ENCODE results near the gene ZNF813. TPM values are rescaled to one million over a fixed set of nuclear protein-coding genes. Genes with fewer than 3 reads are reported as not detected.
"Not testable (repeated sequence)": the region's sequence is repeated elsewhere in the genome, so short reads cannot be mapped to it uniquely, and the experiment has no call there.

ZNF813 gene
- total and polyA plus RNA-seq, 2 donors from 2014 or later: 1.2 to 5.1 TPM

DNA sequence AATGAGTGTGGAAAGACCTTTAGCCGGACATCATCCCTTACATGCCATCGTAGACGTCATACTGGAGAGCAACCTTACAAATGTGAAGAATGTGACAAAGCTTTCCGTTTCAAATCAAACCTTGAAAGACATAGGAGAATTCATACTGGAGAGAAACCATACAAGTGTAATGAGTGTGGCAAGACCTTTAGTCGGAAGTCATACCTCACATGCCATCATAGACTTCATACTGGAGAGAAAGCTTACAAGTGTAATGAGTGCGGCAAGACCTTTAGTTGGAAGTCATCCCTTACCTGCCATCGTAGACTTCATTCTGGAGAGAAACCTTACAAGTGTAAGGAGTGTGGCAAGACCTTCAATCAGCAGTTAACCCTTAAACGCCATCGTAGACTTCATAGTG is 11.7 kb upstream of the ZNF813 start:
- Histone ChIP-seq H3K9me3 (ENCODE audit: control insufficient read depth in 2 of 3, insufficient read depth in 1 of 3, low read length in 3 of 3) (peaks cover 2 to 36% (median 10%) of the 10 kb centered on the region in 3 donors), H3K9ac (ENCODE audit: low read length in 3 of 3) (no peak overlapping the region), H3K36me3 (ENCODE audit: control insufficient read depth in 2 of 3, insufficient read depth in 3 of 3, low read length in 3 of 3) (peaks cover 8 to 23% (median 10%) of the 10 kb centered on the region in 3 donors), H3K27ac (ENCODE audit: low read depth in 2 of 2, low read length in 2 of 2) (no peak overlapping the region), H3K4me3 (ENCODE audit: low read length in 3 of 3) (no peak overlapping the region), H3K4me1 (ENCODE audit: control insufficient read depth in 2 of 3, insufficient read depth in 2 of 3, low read depth in 1 of 3, low read length in 3 of 3) (no peaks in the 10 kb centered on the region), H3K27me3 (ENCODE audit: control insufficient read depth, insufficient read depth, low read length) (no peaks in the 10 kb centered on the region)
- DNase-seq (no peak), FAIRE-seq (no peak)
- TF ChIP-seq, protein P1, sequence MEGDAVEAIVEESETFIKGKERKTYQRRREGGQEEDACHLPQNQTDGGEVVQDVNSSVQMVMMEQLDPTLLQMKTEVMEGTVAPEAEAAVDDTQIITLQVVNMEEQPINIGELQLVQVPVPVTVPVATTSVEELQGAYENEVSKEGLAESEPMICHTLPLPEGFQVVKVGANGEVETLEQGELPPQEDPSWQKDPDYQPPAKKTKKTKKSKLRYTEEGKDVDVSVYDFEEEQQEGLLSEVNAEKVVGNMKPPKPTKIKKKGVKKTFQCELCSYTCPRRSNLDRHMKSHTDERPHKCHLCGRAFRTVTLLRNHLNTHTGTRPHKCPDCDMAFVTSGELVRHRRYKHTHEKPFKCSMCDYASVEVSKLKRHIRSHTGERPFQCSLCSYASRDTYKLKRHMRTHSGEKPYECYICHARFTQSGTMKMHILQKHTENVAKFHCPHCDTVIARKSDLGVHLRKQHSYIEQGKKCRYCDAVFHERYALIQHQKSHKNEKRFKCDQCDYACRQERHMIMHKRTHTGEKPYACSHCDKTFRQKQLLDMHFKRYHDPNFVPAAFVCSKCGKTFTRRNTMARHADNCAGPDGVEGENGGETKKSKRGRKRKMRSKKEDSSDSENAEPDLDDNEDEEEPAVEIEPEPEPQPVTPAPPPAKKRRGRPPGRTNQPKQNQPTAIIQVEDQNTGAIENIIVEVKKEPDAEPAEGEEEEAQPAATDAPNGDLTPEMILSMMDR (IDR thresholded peaks at IDR 0.05; ENCODE audit: borderline replicate concordance, extremely low read depth, insufficient read depth): no peak
- intact Hi-C loops (cut with DNase I): no loop called here

DNA sequence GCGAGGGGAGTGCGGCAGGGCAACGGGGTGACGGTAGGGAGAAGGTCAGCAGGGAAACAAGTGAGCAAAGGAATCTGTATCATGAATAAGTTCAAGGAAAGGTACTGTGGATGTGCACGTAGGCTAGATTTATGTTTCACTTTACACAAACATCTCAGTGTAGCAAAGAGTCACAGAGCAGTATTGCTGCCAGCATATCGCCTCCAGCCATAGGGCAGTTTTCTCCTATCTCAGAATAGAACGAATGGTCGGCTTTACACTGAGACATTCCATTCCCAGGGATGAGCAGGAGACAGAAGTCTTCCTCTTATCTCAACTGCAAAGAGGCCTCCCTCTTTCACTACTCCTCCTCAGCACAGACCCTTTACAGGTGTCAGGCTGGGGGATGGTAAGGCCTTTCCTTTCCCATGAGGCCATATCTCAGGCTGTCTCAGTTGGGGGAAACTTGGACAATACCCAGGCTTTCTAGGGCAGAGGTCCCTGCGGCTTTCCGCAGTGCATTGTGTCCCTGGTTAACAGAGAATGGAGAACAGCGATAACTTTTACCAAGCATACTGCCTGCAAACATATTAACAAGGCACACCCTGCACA is 7.3 kb upstream of the ZNF813 start:
- H3K4me1 ChIP-seq (ENCODE audit: control insufficient read depth in 2 of 3, insufficient read depth in 2 of 3, low read depth in 1 of 3, low read length in 3 of 3); intact Hi-C loops (cut with DNase I); FAIRE-seq; H3K36me3 ChIP-seq (ENCODE audit: control insufficient read depth in 2 of 3, insufficient read depth in 3 of 3, low read length in 3 of 3); H3K27me3 ChIP-seq (ENCODE audit: control insufficient read depth, insufficient read depth, low read length); H3K27ac ChIP-seq (ENCODE audit: low read depth in 2 of 2, low read length in 2 of 2); H3K9ac ChIP-seq (ENCODE audit: low read length in 3 of 3); DNase-seq; H3K4me3 ChIP-seq (ENCODE audit: low read length in 3 of 3): not testable (repeated sequence)
- H3K9me3 ChIP-seq (ENCODE audit: control insufficient read depth in 2 of 3, insufficient read depth in 1 of 3, low read length in 3 of 3): peaks cover 2 to 21% (median 10%) of the 10 kb centered on the region in 3 donors

DNA sequence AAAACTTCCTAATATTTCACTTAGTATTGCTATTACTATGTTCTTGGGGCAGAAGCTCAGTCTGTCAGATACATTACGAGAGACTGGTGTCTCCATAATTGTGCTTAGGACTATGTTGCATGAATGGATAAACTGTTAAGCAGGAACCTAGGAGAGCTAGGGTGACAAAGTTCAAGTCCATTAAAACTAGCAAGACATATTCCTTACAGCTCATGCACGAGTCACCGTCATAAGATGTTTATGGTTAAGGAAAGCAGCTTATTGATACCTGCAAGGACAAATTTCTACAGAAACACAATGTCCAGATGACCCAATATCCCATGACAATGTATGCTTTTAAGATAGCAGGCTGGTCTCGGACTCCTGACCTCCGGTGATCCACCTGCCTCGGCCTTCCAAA is 5.7 kb upstream of the ZNF813 start:
- Histone ChIP-seq H3K27me3 (ENCODE audit: control insufficient read depth, insufficient read depth, low read length) (no peaks in the 10 kb centered on the region), H3K27ac (ENCODE audit: low read depth in 2 of 2, low read length in 2 of 2) (no peak overlapping the region), H3K4me3 (ENCODE audit: low read length in 3 of 3) (no peak overlapping the region), H3K9me3 (ENCODE audit: control insufficient read depth in 2 of 3, insufficient read depth in 1 of 3, low read length in 3 of 3) (peaks cover 0 to 7% (median 3%) of the 10 kb centered on the region in 3 donors), H3K36me3 (ENCODE audit: control insufficient read depth in 2 of 3, insufficient read depth in 3 of 3, low read length in 3 of 3) (no peaks in the 10 kb centered on the region), H3K9ac (ENCODE audit: low read length in 3 of 3) (no peak overlapping the region), H3K4me1 (ENCODE audit: control insufficient read depth in 2 of 3, insufficient read depth in 2 of 3, low read depth in 1 of 3, low read length in 3 of 3) (no peaks in the 10 kb centered on the region)
- DNase-seq (no peak), FAIRE-seq (no peak)
- TF ChIP-seq, protein P1 (IDR thresholded peaks at IDR 0.05; ENCODE audit: borderline replicate concordance, extremely low read depth, insufficient read depth): no peak
- intact Hi-C loops (cut with DNase I): no loop called here

DNA sequence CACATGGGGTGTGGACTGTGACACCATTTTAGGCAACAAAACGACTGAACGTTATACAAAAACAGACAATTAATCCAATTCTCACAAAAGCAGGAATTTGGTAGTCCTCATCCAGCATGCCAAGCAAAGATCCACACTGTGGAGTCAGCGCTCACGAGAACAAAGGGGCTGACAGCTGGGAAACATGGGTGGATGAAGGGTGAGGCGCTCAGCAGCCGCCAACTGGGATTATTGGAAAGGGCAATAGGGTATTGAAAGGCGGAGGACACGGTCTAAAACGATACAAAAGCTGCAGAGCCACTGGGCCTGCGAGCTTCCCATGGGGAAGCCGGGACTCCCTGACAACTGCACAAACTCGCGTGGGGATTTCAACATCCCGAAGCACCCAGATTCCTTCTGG is 4.7 kb upstream of the ZNF813 start:
- Histone ChIP-seq H3K27ac (ENCODE audit: low read depth in 2 of 2, low read length in 2 of 2) (no peak overlapping the region), H3K27me3 (ENCODE audit: control insufficient read depth, insufficient read depth, low read length) (no peaks in the 10 kb centered on the region), H3K9ac (ENCODE audit: low read length in 3 of 3) (no peak overlapping the region), H3K36me3 (ENCODE audit: control insufficient read depth in 2 of 3, insufficient read depth in 3 of 3, low read length in 3 of 3) (no peaks in the 10 kb centered on the region), H3K4me3 (ENCODE audit: low read length in 3 of 3) (no peak overlapping the region), H3K9me3 (ENCODE audit: control insufficient read depth in 2 of 3, insufficient read depth in 1 of 3, low read length in 3 of 3) (no peaks in the 10 kb centered on the region), H3K4me1 (ENCODE audit: control insufficient read depth in 2 of 3, insufficient read depth in 2 of 3, low read depth in 1 of 3, low read length in 3 of 3) (no peaks in the 10 kb centered on the region)
- no peak for FAIRE-seq
- no peak for DNase-seq
- intact Hi-C loops (cut with DNase I): no loop called here
- TF ChIP-seq, protein P1 (IDR thresholded peaks at IDR 0.05; ENCODE audit: borderline replicate concordance, extremely low read depth, insufficient read depth): no peak
